Measurements from ENCODE around the gene ABHD8.

Gene ABHD8

GRCh38 chr19:17340302-17340870, 37.2 kb upstream of the ABHD8 start:
- TF ChIP-seq POLR2AphosphoS5 (IDR thresholded peaks at IDR 0.05; ENCODE audit: low read depth, low read length) (no peak), TAF1 (IDR thresholded peaks at IDR 0.05; ENCODE audit: borderline replicate concordance, low read depth, low read length) (no peak), POLR2A (IDR thresholded peaks at IDR 0.05; ENCODE audit: low read depth, low read length) (no peak)
- FAIRE-seq (no peak), DNase-seq (ENCODE audit: insufficient read length) (no peak)

GRCh38 chr19:17339088-17339741, 36.0 kb upstream of the ABHD8 start:
- TF ChIP-seq TAF1 (IDR thresholded peaks at IDR 0.05; ENCODE audit: borderline replicate concordance, low read depth, low read length), result no peak
- TF ChIP-seq POLR2AphosphoS5 (IDR thresholded peaks at IDR 0.05; ENCODE audit: low read depth, low read length), result no peak
- no peak for TF ChIP-seq POLR2A (IDR thresholded peaks at IDR 0.05; ENCODE audit: low read depth, low read length)
- DNase-seq (ENCODE audit: insufficient read length) (no peak), FAIRE-seq (no peak)

GRCh38 chr19:17338433-17339078, 35.3 kb upstream of the ABHD8 start:
- no peak for FAIRE-seq
- DNase-seq (ENCODE audit: insufficient read length), result no peak
- TF ChIP-seq POLR2AphosphoS5 (IDR thresholded peaks at IDR 0.05; ENCODE audit: low read depth, low read length), result no peak
- no peak for TF ChIP-seq TAF1 (IDR thresholded peaks at IDR 0.05; ENCODE audit: borderline replicate concordance, low read depth, low read length)
- TF ChIP-seq POLR2A (IDR thresholded peaks at IDR 0.05; ENCODE audit: low read depth, low read length), result no peak

- TF ChIP-seq POLR2A (IDR thresholded peaks at IDR 0.05; ENCODE audit: low read depth, low read length) (no peak), POLR2AphosphoS5 (IDR thresholded peaks at IDR 0.05; ENCODE audit: low read depth, low read length) (no peak), TAF1 (IDR thresholded peaks at IDR 0.05; ENCODE audit: borderline replicate concordance, low read depth, low read length) (no peak)
- DNase-seq (ENCODE audit: insufficient read length) (peak; percentile 62), FAIRE-seq (no peak)
Observed at GRCh38 chr19:17337675-17338432, 34.6 kb upstream of the ABHD8 start.

GRCh38 chr19:17336872-17337674, 33.8 kb upstream of the ABHD8 start, which contains the start of gene GTPBP3:
Gene GTPBP3, plus strand, starts transcription at chr19:17337553. Its CDS starts 59 bp downstream, at chr19:17337612.
- TF ChIP-seq POLR2AphosphoS5 (IDR thresholded peaks at IDR 0.05; ENCODE audit: low read depth, low read length) (peak; percentile 52; the same call in 1 of the 2 replicates), POLR2A (IDR thresholded peaks at IDR 0.05; ENCODE audit: low read depth, low read length) (peak; percentile 79), TAF1 (IDR thresholded peaks at IDR 0.05; ENCODE audit: borderline replicate concordance, low read depth, low read length) (0 out of 2 replicates have a peak, but pooled peaks have one; percentile 65)
- DNase-seq (ENCODE audit: insufficient read length), result peak; percentile 96
- FAIRE-seq, result peak; percentile 100

GRCh38 chr19:17335575-17335974, 32.4 kb upstream of the ABHD8 start:
- TF ChIP-seq POLR2A (IDR thresholded peaks at IDR 0.05; ENCODE audit: low read depth, low read length) (no peak), POLR2AphosphoS5 (IDR thresholded peaks at IDR 0.05; ENCODE audit: low read depth, low read length) (no peak), TAF1 (IDR thresholded peaks at IDR 0.05; ENCODE audit: borderline replicate concordance, low read depth, low read length) (no peak)
- FAIRE-seq, result no peak
- DNase-seq (ENCODE audit: insufficient read length), result no peak

- peak; percentile 97 for FAIRE-seq
- TF ChIP-seq POLR2AphosphoS5 (IDR thresholded peaks at IDR 0.05; ENCODE audit: low read depth, low read length) (no peak), TAF1 (IDR thresholded peaks at IDR 0.05; ENCODE audit: borderline replicate concordance, low read depth, low read length) (0 out of 2 replicates have a peak, but pooled peaks have one; percentile 6)
Observed at GRCh38 chr19:17334414-17335409, 31.5 kb upstream of the ABHD8 start, which contains the start of gene ANO8. Gene ANO8, minus strand, starts transcription at chr19:17334855. Its CDS starts 185 bp downstream, at chr19:17334670.

GRCh38 chr19:17333611-17334413, 30.6 kb upstream of the ABHD8 start:
- DNase-seq (ENCODE audit: insufficient read length) (peak; percentile 74), FAIRE-seq (peak; percentile 58)
- TF ChIP-seq POLR2AphosphoS5 (IDR thresholded peaks at IDR 0.05; ENCODE audit: low read depth, low read length) (no peak), POLR2A (IDR thresholded peaks at IDR 0.05; ENCODE audit: low read depth, low read length) (no peak), TAF1 (IDR thresholded peaks at IDR 0.05; ENCODE audit: borderline replicate concordance, low read depth, low read length) (no peak)

More at GRCh38 chr19:17334414-17335409, 31.5 kb upstream of the ABHD8 start, which contains the start of gene ANO8:
- DNase-seq (ENCODE audit: insufficient read length), result peak; percentile 92

All from GM12892 (cell line).